HG03460 (cell line): Measurements from ENCODE around the gene ATG9B.

Experiments
- ATAC-seq: cut with Tn5 transposase; IDR thresholded peaks from one replicate; pipeline ENCODE4 v1.9.1; 2021; ENCODE audit not compliant: unreplicated experiment

Gene ATG9B

DNA sequence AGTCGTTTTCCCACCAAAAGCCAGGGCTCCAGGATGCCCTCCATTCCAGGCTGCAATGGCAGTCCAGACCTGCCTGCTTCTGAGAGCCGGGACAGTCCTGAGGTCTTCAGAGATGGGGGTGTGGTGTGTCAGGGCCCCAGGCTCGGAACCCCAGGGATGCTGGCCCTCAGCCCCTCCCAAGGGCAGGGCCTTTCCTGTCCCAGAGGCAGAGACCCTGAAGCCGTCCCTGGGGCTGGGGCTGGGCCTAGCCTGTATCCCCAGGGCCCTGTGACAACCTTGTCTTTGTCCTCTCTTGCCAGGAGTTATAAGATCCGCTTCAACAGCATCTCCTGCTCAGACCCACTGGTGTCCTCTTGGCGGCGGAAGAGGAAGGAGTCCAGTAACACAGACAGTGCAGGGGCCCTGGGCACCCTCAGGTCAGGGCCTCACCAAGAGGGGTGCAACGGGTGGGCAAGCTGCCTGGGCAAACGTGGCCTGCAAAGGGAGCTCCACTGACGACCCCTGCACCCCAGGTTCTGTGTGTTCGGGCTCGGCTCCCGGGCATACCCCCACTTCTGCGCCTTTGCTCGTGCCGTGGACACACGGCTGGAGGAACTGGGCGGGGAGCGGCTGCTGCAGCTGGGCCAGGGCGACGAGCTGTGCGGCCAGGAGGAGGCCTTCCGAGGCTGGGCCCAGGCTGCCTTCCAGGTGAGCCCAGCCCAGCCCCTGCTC is 17.5 kb downstream of the ATG9B start:
- no peak for ATAC-seq

DNA sequence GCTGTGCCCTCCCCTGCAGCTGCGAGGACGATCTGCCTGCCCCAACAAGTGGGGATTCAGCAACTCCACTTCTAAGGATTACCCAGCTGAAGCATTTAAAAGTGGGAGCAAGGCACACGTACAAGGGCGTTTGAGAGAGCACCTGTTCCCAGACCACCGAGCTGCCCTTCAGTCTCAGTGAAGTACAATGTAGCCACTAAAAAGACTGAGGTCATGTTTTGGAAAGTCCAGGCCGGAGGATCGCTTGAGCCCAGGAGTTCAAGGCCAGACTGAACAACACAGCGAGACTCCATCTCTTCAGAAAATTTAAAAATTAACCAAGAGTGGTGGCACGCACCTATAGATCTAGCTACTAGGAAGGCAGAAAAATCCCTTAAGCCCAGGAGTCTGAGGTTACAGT is 18.7 kb downstream of the ATG9B start:
- no peak for ATAC-seq

GRCh38 chr7:151003572-151003971 is 20.7 kb downstream of the ATG9B start:
- ATAC-seq = no peak

GRCh38 chr7:151001546-151001945 is 22.7 kb downstream of the ATG9B start:
- no peak for ATAC-seq

DNA sequence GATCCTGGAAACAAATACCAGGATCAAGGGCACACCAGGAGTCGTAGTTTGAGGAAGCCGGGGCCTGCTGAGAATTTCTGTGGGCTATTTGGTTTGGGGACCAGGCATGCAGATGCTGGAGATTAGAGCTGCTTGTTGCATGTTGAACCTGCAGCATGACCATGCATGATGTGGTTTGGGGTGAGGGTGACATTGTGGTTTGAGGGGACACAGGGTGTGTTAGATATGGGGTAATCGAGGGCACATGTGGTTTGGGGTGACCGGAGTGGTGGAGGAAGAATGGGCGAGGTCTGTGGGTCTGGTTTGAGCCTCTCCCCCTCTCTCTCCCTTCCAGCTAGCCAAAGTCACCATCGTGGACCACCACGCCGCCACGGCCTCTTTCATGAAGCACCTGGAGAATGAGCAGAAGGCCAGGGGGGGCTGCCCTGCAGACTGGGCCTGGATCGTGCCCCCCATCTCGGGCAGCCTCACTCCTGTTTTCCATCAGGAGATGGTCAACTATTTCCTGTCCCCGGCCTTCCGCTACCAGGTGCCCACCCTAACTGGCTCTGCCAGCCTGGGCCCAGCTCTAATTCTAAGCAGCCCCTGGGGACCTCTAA is 23.3 kb downstream of the ATG9B start:
- no peak for ATAC-seq

- ATAC-seq = no peak
Measured at GRCh38 chr7:150999497-151000230, 24.6 kb downstream of the ATG9B start.

GRCh38 chr7:150999001-150999400 is 25.3 kb downstream of the ATG9B start:
- no peak for ATAC-seq

- no peak for ATAC-seq
Measured at GRCh38 chr7:150998341-150998740, 26.0 kb downstream of the ATG9B start.

DNA sequence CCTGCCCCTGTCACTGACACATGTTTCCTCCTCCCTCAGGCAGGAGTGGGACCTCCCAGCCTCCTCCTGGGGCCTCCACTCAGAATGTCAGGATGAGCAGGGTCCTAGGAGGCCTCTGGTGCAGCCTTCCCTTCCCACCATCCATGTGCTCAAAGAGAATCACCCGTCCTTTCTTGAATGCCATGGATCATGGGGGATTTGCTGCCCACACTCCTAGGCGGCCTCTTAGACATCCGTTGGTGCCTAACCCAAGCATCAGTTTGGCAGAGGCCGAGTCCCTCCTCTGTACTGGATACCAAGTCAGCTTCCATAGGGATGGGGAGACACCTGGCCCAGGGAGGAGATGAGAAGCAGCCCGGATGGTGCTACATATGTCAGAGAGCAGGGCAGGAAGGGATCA is 26.5 kb downstream of the ATG9B start:
- ATAC-seq = no peak

- no peak for ATAC-seq
Measured at GRCh38 chr7:150997075-150997511, 27.2 kb downstream of the ATG9B start.

GRCh38 chr7:150996376-150997074 is 27.8 kb downstream of the ATG9B start:
- ATAC-seq = no peak

GRCh38 chr7:150994838-150995510 is 29.3 kb downstream of the ATG9B start:
- ATAC-seq = no peak

DNA sequence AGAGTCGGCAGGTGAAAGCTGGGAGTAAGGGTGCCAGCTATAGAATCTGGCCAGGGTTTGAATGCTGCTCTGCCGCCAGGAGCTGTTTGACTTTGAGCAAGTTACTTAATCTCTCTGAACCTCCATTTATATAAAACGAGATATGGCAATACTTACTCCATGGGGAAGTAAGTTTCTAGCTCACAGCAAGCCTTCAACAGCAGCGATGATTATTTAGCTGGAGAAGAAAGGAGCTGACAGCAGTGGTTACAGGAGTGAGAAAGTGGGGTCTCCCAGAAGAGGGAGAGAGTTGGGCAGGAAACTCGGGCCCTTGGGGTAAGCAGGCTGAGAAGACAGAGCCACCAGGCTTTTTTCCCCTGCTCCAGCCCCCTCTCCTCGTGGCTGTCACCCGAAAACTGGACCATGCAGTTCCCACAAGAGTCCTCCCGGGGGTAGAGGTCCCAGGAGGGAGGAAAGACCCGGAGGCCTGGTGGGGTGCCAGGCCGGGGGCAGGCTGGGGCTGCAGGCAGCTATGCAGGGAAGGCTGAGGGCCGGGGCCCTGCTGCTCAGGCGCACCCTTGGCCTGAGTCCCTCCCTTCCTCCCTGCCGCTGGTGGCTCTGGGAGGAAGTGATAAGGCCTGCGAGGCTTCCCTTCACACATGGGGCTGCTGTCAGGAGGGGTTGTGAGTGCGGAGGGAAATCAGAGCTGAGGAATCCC is 30.0 kb downstream of the ATG9B start:
- ATAC-seq = no peak

DNA sequence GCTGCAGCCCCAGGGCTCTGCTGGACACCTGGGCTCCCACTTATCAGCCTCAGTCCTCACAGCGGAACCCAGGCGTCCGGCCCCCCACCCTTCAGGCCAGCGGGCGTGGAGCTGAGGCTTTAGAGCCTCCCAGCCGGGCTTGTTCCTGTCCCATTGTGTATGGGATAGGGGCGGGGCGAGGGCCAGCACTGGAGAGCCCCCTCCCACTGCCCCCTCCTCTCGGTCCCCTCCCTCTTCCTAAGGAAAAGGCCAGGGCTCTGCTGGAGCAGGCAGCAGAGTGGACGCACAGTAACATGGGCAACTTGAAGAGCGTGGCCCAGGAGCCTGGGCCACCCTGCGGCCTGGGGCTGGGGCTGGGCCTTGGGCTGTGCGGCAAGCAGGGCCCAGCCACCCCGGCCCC is 30.8 kb downstream of the ATG9B start:
- no peak for ATAC-seq

- no peak for ATAC-seq
Measured at GRCh38 chr7:150992833-150993302, 31.4 kb downstream of the ATG9B start.

GRCh38 chr7:150992051-150992640 is 32.1 kb downstream of the ATG9B start:
- ATAC-seq = no peak

- ATAC-seq = no peak
Measured at GRCh38 chr7:150990416-150991186, 33.7 kb downstream of the ATG9B start, which contains the start of gene NOS3. TSS of gene NOS3 (plus strand) at chr7:150991017. CDS start at chr7:150993804, 2,787 bp downstream.

DNA sequence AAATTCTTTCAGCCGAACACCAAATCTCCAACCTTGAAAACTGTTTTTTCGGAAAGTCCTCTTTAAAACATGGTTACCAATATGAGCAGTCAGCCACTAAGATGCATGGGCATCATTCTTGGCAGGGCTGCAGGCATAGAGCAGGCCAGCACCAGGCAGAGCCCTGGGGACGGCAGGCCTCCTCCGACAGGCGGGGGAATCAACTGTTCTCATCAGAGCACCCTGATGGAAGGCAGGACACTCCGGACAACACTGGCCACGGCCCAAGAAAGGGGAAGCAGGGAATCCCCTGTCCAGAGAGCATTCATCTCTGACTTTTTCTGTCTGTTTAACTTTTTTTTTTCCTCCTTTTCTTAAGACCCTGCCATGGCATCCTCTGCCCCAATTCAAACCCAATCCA is 34.8 kb downstream of the ATG9B start:
- ATAC-seq = no peak
